Neural cell (in vitro differentiated cells): ENCODE results near the gene DENND1A. TPM values are rescaled to one million over a fixed set of nuclear protein-coding genes. Genes with fewer than 3 reads are reported as not detected.

Experiments
- H2AFZ ChIP-seq: fragments of 200-600, 300-800 bp; sonication (generic), shearing (Covaris generic); 2 replicates; pipeline ENCODE4 v1.6.0; 2014; ENCODE audit warnings: low read depth, mild to moderate bottlenecking, antibody characterized with exemption, low read length, moderate library complexity
- H3F3A ChIP-seq: fragments of 200-600 bp; shearing (Covaris generic); 2 replicates; pipeline ENCODE4 v1.6.1; 2016; ENCODE audit warnings: mild to moderate bottlenecking, moderate library complexity, mixed read lengths, antibody characterized with exemption, low read length; ENCODE audit not compliant: insufficient read depth, poor library complexity, severe bottlenecking
- H3K27ac ChIP-seq: fragments of 200-600, 300-800 bp; sonication (generic), shearing (Covaris generic); 2 replicates; pipeline ENCODE4 v1.5.1; 2014; ENCODE audit warnings: mild to moderate bottlenecking, low read length, moderate library complexity
- H3K27me3 ChIP-seq: fragments of 300-800, 200-600 bp; sonication (generic), shearing (Covaris generic); 2 replicates; pipeline ENCODE4 v1.6.0; 2014; ENCODE audit warnings: mild to moderate bottlenecking, low read depth, low read length, moderate library complexity; ENCODE audit not compliant: insufficient read depth
- H3K36me3 ChIP-seq: fragments of 300-800, 200-600 bp; sonication (generic), shearing (Covaris generic); 2 replicates; pipeline ENCODE4 v1.5.1; 2014; ENCODE audit warnings: mild to moderate bottlenecking, antibody characterized with exemption, low read length, moderate library complexity; ENCODE audit not compliant: insufficient read depth
- H3K4me2 ChIP-seq: fragments of 300-800, 200-600 bp; sonication (generic), shearing (Covaris generic); 2 replicates; pipeline ENCODE4 v1.6.0; 2014; ENCODE audit warnings: mild to moderate bottlenecking, low read length
- H3K4me3 ChIP-seq: fragments of 300-800, 200-600 bp; sonication (generic), shearing (Covaris generic); 2 replicates; pipeline ENCODE4 v1.5.1; 2014; ENCODE audit warnings: mild to moderate bottlenecking, low read length, moderate library complexity
- H3K79me2 ChIP-seq: fragments of 200-600 bp; shearing (Covaris generic); replicated peaks from 2 replicates; pipeline ENCODE4 v1.6.0; 2014; ENCODE audit warnings: mild to moderate bottlenecking, low read length, moderate library complexity; ENCODE audit not compliant: insufficient read depth
- H3K9ac ChIP-seq: fragments of 300-800, 200-600 bp; sonication (generic), shearing (Covaris generic); 2 replicates; pipeline ENCODE4 v1.6.1; 2016; ENCODE audit warnings: mild to moderate bottlenecking, low read length, mixed read lengths
- H3K9me2 ChIP-seq: fragments of 200-600 bp; shearing (Covaris generic); 2 replicates; pipeline ENCODE4 v1.6.1; 2016; ENCODE audit warnings: mild to moderate bottlenecking, low read length, mixed read lengths; ENCODE audit not compliant: insufficient read depth
- H3K9me3 ChIP-seq: fragments of 200-600, 300-800 bp; sonication (generic), shearing (Covaris generic); 2 replicates; pipeline ENCODE4 v1.6.1; 2016; ENCODE audit warnings: mild to moderate bottlenecking, mixed run types, low read length, moderate library complexity, mixed read lengths
- H4K20me1 ChIP-seq: fragments of 200-600 bp; shearing (Covaris generic); 2 replicates; pipeline ENCODE4 v1.6.1; 2016; ENCODE audit warnings: mild to moderate bottlenecking, mixed run types; ENCODE audit not compliant: insufficient read depth
- EP300 ChIP-seq: fragments of 450-650 bp; conservative IDR thresholded peaks from 2 replicates; pipeline ENCODE4 v1.6.1; 2014; ENCODE audit warnings: antibody characterized with exemption, mild to moderate bottlenecking, moderate library complexity; ENCODE audit not compliant: poor library complexity, severe bottlenecking
- EZH2 ChIP-seq: fragments of 200-600, 300-800 bp; shearing (Covaris generic), sonication (generic); IDR thresholded peaks from 2 replicates; pipeline ENCODE4 v1.6.1; 2014; ENCODE audit warnings: antibody characterized with exemption, low read length, borderline replicate concordance, mild to moderate bottlenecking; ENCODE audit not compliant: insufficient read depth, poor library complexity, severe bottlenecking
- MXI1 ChIP-seq: fragments of 450-650 bp; conservative IDR thresholded peaks from 2 replicates; pipeline ENCODE4 v1.6.1; 2014; ENCODE audit warnings: antibody characterized with exemption, mild to moderate bottlenecking; ENCODE audit not compliant: poor library complexity, severe bottlenecking
- POLR2AphosphoS5 ChIP-seq: IDR thresholded peaks from 2 replicates; pipeline ENCODE4 v1.6.1; 2012
- RAD21 ChIP-seq: fragments of 450-650 bp; conservative IDR thresholded peaks from 2 replicates; pipeline ENCODE4 v1.6.1; 2014; ENCODE audit warnings: antibody characterized with exemption, mild to moderate bottlenecking, moderate library complexity
- SMC3 ChIP-seq: fragments of 450-650 bp; conservative IDR thresholded peaks from 2 replicates; pipeline ENCODE4 v1.6.1; 2014; ENCODE audit warnings: antibody characterized with exemption, mild to moderate bottlenecking, moderate library complexity; ENCODE audit not compliant: poor library complexity
- TAF1 ChIP-seq: IDR thresholded peaks from 2 replicates; pipeline ENCODE4 v1.6.1; 2012; ENCODE audit warnings: low read depth
- polyA plus RNA-seq: library from polyadenylated mRNA; depleted of rRNA; stranded (reverse); fragments of >200 nt; gene quantifications from 2 replicates; pipeline ENCODE4 v1.2.3, GENCODE V29; 2014
- TF ChIP-seq, protein P1 (sequence below): fragments of 450-650 bp; IDR thresholded peaks from 2 replicates; pipeline ENCODE4 v1.5.1; 2014; ENCODE audit warnings: antibody characterized with exemption, mild to moderate bottlenecking, moderate library complexity; ENCODE audit not compliant: poor library complexity, severe bottlenecking
- TF ChIP-seq, protein P2 (sequence below): IDR thresholded peaks from 2 replicates; pipeline ENCODE4 v1.6.1; 2012; ENCODE audit warnings: borderline replicate concordance

The DENND1A gene
- polyA plus RNA-seq, 1 donor from 2014 or later, result 2.3 TPM

DNA sequence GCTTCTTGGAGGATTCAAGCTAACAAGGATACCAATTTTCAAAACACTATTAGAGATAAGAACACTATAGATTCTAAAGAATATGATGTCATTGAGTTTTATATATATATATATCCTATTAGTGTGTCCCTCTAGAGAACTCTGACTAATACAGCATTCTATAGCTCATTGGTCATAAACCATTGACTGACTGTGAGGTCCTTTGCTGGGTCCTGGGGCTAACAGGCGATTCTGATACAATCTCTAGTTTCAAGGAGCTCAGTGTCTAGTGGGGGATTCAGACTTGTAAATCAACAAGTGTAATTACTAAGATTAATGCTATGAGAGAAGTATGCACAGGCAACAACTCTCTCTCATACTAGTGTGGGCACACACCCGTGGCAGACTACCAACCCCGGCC lies 234.5 kb downstream of the DENND1A start:
- no peaks in the 10 kb centered on the region for H4K20me1 ChIP-seq
- no peak overlapping the region for H3K4me3 ChIP-seq
- TF ChIP-seq, protein P1, sequence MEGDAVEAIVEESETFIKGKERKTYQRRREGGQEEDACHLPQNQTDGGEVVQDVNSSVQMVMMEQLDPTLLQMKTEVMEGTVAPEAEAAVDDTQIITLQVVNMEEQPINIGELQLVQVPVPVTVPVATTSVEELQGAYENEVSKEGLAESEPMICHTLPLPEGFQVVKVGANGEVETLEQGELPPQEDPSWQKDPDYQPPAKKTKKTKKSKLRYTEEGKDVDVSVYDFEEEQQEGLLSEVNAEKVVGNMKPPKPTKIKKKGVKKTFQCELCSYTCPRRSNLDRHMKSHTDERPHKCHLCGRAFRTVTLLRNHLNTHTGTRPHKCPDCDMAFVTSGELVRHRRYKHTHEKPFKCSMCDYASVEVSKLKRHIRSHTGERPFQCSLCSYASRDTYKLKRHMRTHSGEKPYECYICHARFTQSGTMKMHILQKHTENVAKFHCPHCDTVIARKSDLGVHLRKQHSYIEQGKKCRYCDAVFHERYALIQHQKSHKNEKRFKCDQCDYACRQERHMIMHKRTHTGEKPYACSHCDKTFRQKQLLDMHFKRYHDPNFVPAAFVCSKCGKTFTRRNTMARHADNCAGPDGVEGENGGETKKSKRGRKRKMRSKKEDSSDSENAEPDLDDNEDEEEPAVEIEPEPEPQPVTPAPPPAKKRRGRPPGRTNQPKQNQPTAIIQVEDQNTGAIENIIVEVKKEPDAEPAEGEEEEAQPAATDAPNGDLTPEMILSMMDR, result no peak
- TF ChIP-seq EP300 (no peak), RAD21 (no peak), TAF1 (no peak), MXI1 (no peak), EZH2 (no peak), SMC3 (no peak), POLR2AphosphoS5 (no peak)
- TF ChIP-seq, protein P2, sequence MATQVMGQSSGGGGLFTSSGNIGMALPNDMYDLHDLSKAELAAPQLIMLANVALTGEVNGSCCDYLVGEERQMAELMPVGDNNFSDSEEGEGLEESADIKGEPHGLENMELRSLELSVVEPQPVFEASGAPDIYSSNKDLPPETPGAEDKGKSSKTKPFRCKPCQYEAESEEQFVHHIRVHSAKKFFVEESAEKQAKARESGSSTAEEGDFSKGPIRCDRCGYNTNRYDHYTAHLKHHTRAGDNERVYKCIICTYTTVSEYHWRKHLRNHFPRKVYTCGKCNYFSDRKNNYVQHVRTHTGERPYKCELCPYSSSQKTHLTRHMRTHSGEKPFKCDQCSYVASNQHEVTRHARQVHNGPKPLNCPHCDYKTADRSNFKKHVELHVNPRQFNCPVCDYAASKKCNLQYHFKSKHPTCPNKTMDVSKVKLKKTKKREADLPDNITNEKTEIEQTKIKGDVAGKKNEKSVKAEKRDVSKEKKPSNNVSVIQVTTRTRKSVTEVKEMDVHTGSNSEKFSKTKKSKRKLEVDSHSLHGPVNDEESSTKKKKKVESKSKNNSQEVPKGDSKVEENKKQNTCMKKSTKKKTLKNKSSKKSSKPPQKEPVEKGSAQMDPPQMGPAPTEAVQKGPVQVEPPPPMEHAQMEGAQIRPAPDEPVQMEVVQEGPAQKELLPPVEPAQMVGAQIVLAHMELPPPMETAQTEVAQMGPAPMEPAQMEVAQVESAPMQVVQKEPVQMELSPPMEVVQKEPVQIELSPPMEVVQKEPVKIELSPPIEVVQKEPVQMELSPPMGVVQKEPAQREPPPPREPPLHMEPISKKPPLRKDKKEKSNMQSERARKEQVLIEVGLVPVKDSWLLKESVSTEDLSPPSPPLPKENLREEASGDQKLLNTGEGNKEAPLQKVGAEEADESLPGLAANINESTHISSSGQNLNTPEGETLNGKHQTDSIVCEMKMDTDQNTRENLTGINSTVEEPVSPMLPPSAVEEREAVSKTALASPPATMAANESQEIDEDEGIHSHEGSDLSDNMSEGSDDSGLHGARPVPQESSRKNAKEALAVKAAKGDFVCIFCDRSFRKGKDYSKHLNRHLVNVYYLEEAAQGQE, result no peak
- no peak overlapping the region for H3K27ac ChIP-seq
- H3K36me3 ChIP-seq, result no peaks in the 10 kb centered on the region
- no peaks in the 10 kb centered on the region for H3F3A ChIP-seq
- H2AFZ ChIP-seq, result no peak overlapping the region
- no peak overlapping the region for H3K9ac ChIP-seq
- no peaks in the 10 kb centered on the region for H3K27me3 ChIP-seq
- no peak overlapping the region for H3K4me2 ChIP-seq
- H3K79me2 ChIP-seq, result no peaks in the 10 kb centered on the region
- H3K9me2 ChIP-seq, result no peaks in the 10 kb centered on the region
- H3K9me3 ChIP-seq, result no peaks in the 10 kb centered on the region

DNA sequence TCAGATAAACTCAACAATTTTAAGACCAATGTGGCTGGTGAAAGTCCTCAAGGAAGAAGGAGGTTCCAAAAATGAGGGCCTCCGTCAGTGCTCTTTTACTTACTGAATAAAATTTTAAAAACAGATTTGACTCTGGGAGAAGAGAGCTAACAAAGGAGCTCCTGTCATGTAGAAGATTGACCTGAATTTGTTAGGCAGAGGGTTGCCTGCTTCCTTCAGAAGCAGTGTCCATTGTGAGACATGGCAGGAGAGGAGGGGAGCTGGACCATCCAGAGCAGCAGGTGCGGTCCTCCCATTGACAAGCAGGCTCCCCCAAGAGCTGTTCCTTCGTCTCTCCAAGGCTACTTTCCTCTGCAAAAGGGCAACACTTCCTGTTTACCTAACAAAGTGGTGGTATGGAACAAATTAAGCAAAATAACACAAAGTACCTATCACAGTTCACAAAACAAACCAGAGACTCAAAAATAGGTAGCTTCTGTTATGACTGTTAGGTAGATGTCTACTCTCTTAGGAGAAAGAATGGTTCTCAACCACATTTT lies 238.1 kb downstream of the DENND1A start:
- H4K20me1 ChIP-seq, result no peaks in the 10 kb centered on the region
- H3K36me3 ChIP-seq, result no peaks in the 10 kb centered on the region
- TF ChIP-seq, protein P1, result no peak
- TF ChIP-seq EZH2 (no peak), RAD21 (no peak), TAF1 (no peak), EP300 (no peak), MXI1 (no peak), SMC3 (no peak), POLR2AphosphoS5 (no peak)
- TF ChIP-seq, protein P2, result no peak
- H2AFZ ChIP-seq, result no peak overlapping the region
- H3F3A ChIP-seq, result no peaks in the 10 kb centered on the region
- no peaks in the 10 kb centered on the region for H3K9me3 ChIP-seq
- H3K79me2 ChIP-seq, result no peaks in the 10 kb centered on the region
- no peak overlapping the region for H3K4me3 ChIP-seq
- H3K4me2 ChIP-seq, result no peak overlapping the region
- no peak overlapping the region for H3K27ac ChIP-seq
- H3K9me2 ChIP-seq, result no peaks in the 10 kb centered on the region
- H3K9ac ChIP-seq, result no peak overlapping the region
- H3K27me3 ChIP-seq, result no peaks in the 10 kb centered on the region
